ENCODE measurements around the gene SLC25A33. TPM values are rescaled to one million over a fixed set of nuclear protein-coding genes. Genes with fewer than 3 reads are reported as not detected.

The SLC25A33 gene
- polyA plus RNA-seq, 2 of the 4 experiments (the other 2 are of a cell fraction) = 3.1 to 4.9 TPM

- no peaks in the 10 kb centered on the region for H3K9me3 ChIP-seq
- FAIRE-seq = no peak
- ChIA-PET POLR2A (no interaction called here), CTCF (interaction anchor here (0.8 to 1.2 kb wide), 2 partner anchors 7 to 70 kb away, joined by 3 read pairs; no protein-coding TSS in a partner anchor)
- no peak for DNase-seq (ENCODE audit: low read depth in 1 of 2, low spot score in 1 of 2)
- no peak overlapping the region for H3K4me2 ChIP-seq
- TF ChIP-seq CEBPB (IDR thresholded peaks at IDR 0.05) (no peak), POLR2AphosphoS2 (conservative IDR thresholded peaks at IDR 0.05; ENCODE audit: low read length) (no peak), CTCF (IDR thresholded peaks at IDR 0.05) (no peak), HOXA7 (CRISPR knock-in tag; IDR thresholded peaks at IDR 0.05) (no peak), PBX3 (IDR thresholded peaks at IDR 0.05) (no peak), SREBF2 (IDR thresholded peaks at IDR 0.05) (no peak), FOXS1 (CRISPR knock-in tag; IDR thresholded peaks at IDR 0.05) (no peak), ZFP36 (IDR thresholded peaks at IDR 0.05; ENCODE audit: borderline replicate concordance, partially characterized antibody) (no peak), CBX2 (IDR thresholded peaks at IDR 0.05; ENCODE audit: borderline replicate concordance, low read depth) (no peak), RNF2 (IDR thresholded peaks at IDR 0.05; ENCODE audit: borderline replicate concordance, low read depth) (no peak), USF2 (IDR thresholded peaks at IDR 0.05) (no peak), REST (IDR thresholded peaks at IDR 0.05) (no peak), PHF8 (IDR thresholded peaks at IDR 0.05; ENCODE audit: borderline replicate concordance, low read depth) (no peak), FOSB (CRISPR knock-in tag; IDR thresholded peaks at IDR 0.05) (no peak), TP53 (CRISPR knock-in tag; IDR thresholded peaks at IDR 0.05) (no peak), MYC (IDR thresholded peaks at IDR 0.05; ENCODE audit: borderline replicate concordance, low read length) (no peak), EHMT2 (IDR thresholded peaks at IDR 0.05; ENCODE audit: low read depth) (no peak)
- no peak for ATAC-seq
- 81% methylated on average over 18 of the region's 18 CpGs for WGBS (ENCODE audit: missing lambda C conversion rate)
- no peak overlapping the region for H3K27ac ChIP-seq
- H3K4me3 ChIP-seq = no peak overlapping the region
- H3K4me1 ChIP-seq = no peaks in the 10 kb centered on the region
Measured at GRCh38 chr1:9503001-9503675, 36.1 kb upstream of the SLC25A33 start.

GRCh38 chr1:9505143-9505542 lies 34.1 kb upstream of the SLC25A33 start:
- H3K4me3 ChIP-seq = no peak overlapping the region
- FAIRE-seq (no peak), ATAC-seq (no peak), DNase-seq (ENCODE audit: low read depth in 1 of 2, low spot score in 1 of 2) (no peak)
- H3K27ac ChIP-seq = no peak overlapping the region
- POLR2A ChIA-PET = no interaction called here
- no peaks in the 10 kb centered on the region for H3K9me3 ChIP-seq
- CTCF ChIA-PET = no interaction called here
- no peaks in the 10 kb centered on the region for H3K4me1 ChIP-seq
- H3K4me2 ChIP-seq = no peak overlapping the region
- WGBS (ENCODE audit: missing lambda C conversion rate) = 78% methylated on average over 7 of the region's 8 CpGs
- TF ChIP-seq ZSCAN20 (CRISPR knock-in tag; IDR thresholded peaks at IDR 0.05) = no peak
- TF ChIP-seq RCOR1 (IDR thresholded peaks at IDR 0.05; ENCODE audit: low read depth, low read length) = no peak
- TF ChIP-seq KDM5A (IDR thresholded peaks at IDR 0.05) = no peak
- TF ChIP-seq POLR2AphosphoS2 (conservative IDR thresholded peaks at IDR 0.05; ENCODE audit: low read length) = no peak
- no peak for TF ChIP-seq KDM1A (IDR thresholded peaks at IDR 0.05; ENCODE audit: low read depth)
- TF ChIP-seq REST (IDR thresholded peaks at IDR 0.05) = no peak
- no peak for TF ChIP-seq ZFP36 (IDR thresholded peaks at IDR 0.05; ENCODE audit: borderline replicate concordance, partially characterized antibody)
- no peak for TF ChIP-seq POLR2A (IDR thresholded peaks at IDR 0.05; ENCODE audit: low read length)
- TF ChIP-seq ZC3H11A (IDR thresholded peaks at IDR 0.05) = no peak
- no peak for TF ChIP-seq FOSB (CRISPR knock-in tag; IDR thresholded peaks at IDR 0.05)
- TF ChIP-seq ESRRA (IDR thresholded peaks at IDR 0.05; ENCODE audit: borderline replicate concordance, low read length) = no peak
- no peak for TF ChIP-seq HOXA7 (CRISPR knock-in tag; IDR thresholded peaks at IDR 0.05)
- no peak for TF ChIP-seq TP53 (CRISPR knock-in tag; IDR thresholded peaks at IDR 0.05)
- no peak for TF ChIP-seq FOSL2 (IDR thresholded peaks at IDR 0.05)
- TF ChIP-seq FOSL2 (CRISPR knock-in tag; IDR thresholded peaks at IDR 0.05) = no peak

All from A549 (cell line).